ENCODE measurements around the gene DSE. TPM values are rescaled to one million over a fixed set of nuclear protein-coding genes. Genes with fewer than 3 reads are reported as not detected.

Gene DSE
- total and polyA plus RNA-seq, 9 donors: 23.1 to 61.6 (median 40.6) TPM

GRCh38 chr6:116438590-116439448, 68.1 kb downstream of the DSE start:
- Histone ChIP-seq H3K27me3 (no peaks in the 10 kb centered on the region), H3K4me3 (no peak overlapping the region), H3K9me3 (no peaks in the 10 kb centered on the region), H3K36me3 (peaks cover 2% of the 10 kb centered on the region), H3K27ac (no peak overlapping the region), H3K4me1 (ENCODE audit: insufficient read depth) (peaks cover 4% of the 10 kb centered on the region)
- no peak for DNase-seq
- 26 to 30% (median 27%) methylated on average over 6 of the region's 6 CpGs for WGBS, 3 donors
- intact Hi-C loops (cut with DNase I): no loop called here
- no peak for TF ChIP-seq EP300 (IDR thresholded peaks at IDR 0.05)
- no peak for TF ChIP-seq POLR2A (IDR thresholded peaks at IDR 0.05)
- TF ChIP-seq CTCF (IDR thresholded peaks at IDR 0.05): no peak

DNA sequence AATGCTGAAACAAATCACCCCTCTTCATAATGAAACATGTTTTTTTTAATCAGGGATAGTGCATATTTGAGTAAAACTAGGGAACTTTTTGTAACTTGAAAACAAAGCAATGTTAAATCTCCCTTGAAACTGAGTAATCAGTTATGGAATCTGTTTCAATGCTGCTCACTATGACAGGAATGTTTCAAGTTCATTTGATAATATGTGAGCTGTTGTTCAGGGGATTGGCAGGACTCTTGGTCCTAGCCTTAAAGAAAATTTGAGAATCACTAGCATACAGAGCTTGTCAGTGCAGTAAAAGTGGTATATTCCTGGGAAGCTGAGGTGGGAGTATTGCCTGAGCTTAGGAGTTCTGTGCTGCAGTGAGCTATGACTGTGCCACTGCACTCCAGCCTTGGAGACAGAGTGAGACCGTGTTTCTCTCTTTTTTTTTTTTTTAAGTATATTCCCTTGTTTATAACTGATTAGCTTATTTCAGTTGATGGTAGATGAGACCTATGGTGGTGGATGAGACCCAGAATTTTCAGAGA, 68.8 kb downstream of the DSE start:
- intact Hi-C loops (cut with DNase I): loop anchor here in 1 of 4 donors (10.0 kb wide), 2 partner anchors 55 to 155 kb away; no protein-coding TSS in a partner anchor
- Histone ChIP-seq H3K4me1 (ENCODE audit: insufficient read depth) (peaks cover 6% of the 10 kb centered on the region), H3K27me3 (no peaks in the 10 kb centered on the region), H3K9me3 (no peaks in the 10 kb centered on the region), H3K36me3 (peaks cover 2% of the 10 kb centered on the region), H3K27ac (no peak overlapping the region), H3K4me3 (no peak overlapping the region)
- no peak for TF ChIP-seq CTCF (IDR thresholded peaks at IDR 0.05)
- TF ChIP-seq POLR2A (IDR thresholded peaks at IDR 0.05): no peak
- TF ChIP-seq EP300 (IDR thresholded peaks at IDR 0.05): no peak
- WGBS, 3 donors: 11 to 31% (median 16%) methylated on average over 1 of the region's 1 CpG
- no peak for DNase-seq

DNA sequence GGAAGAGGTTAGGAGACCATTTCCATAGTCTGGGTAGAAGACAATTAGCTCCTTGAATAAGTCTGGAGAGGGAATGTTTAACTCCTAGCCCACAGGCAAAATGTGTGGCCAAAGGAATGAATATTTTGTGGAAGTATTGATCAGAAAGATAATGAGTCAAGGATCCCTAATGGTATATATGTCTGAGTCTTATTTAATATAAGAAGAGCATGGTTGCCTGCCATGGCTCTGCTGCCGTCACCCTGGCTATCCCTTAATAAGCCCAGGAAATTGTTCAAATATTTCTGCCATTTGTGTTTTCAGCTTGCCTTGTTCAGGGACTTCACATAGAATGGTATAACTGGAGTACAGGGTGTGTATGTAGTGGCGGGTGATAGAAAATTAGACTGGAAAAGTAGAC, 72.4 kb downstream of the DSE start:
- no peak overlapping the region for H3K27ac ChIP-seq
- no peak for DNase-seq
- no peaks in the 10 kb centered on the region for H3K27me3 ChIP-seq
- H3K4me3 ChIP-seq: no peak overlapping the region
- intact Hi-C loops (cut with DNase I): loop anchor here in 1 of 4 donors (10.0 kb wide), 2 partner anchors 58 to 158 kb away; no protein-coding TSS in a partner anchor
- TF ChIP-seq CTCF (IDR thresholded peaks at IDR 0.05) (no peak), POLR2A (IDR thresholded peaks at IDR 0.05) (no peak), EP300 (IDR thresholded peaks at IDR 0.05) (no peak)
- H3K36me3 ChIP-seq: no peaks in the 10 kb centered on the region
- no peaks in the 10 kb centered on the region for H3K9me3 ChIP-seq
- H3K4me1 ChIP-seq (ENCODE audit: insufficient read depth): peaks cover 6% of the 10 kb centered on the region
- 26 to 40% (median 30%) methylated on average over 2 of the region's 2 CpGs for WGBS, 3 donors

DNA sequence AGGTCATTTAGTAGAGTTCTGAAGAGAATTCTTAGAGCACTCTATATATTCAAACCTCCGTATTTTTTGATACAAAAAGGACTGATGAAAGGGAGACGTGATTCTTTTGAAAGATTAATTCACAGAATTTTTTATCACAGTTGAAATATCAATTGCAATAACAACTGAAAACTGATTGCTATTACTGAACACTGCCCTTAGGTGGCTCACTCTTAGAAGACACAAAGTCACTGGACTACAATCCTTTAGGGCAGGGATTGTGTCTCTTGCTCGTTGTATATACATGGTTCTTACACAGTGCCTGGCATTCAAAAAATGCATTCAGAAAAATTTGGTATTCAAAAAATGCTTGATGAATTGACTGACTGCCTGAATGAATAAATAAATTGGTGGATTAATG, 73.3 kb downstream of the DSE start:
- no peaks in the 10 kb centered on the region for H3K27me3 ChIP-seq
- H3K4me1 ChIP-seq (ENCODE audit: insufficient read depth): peaks cover 6% of the 10 kb centered on the region
- no peak overlapping the region for H3K4me3 ChIP-seq
- H3K27ac ChIP-seq: no peak overlapping the region
- H3K36me3 ChIP-seq: no peaks in the 10 kb centered on the region
- 34 to 56% (median 46%) methylated on average over 3 of the region's 3 CpGs for WGBS, 3 donors
- TF ChIP-seq CTCF (IDR thresholded peaks at IDR 0.05) (peak in 2 of 3 donors; percentile 12 to 17), POLR2A (IDR thresholded peaks at IDR 0.05) (no peak)
- no peaks in the 10 kb centered on the region for H3K9me3 ChIP-seq
- no peak for DNase-seq
- intact Hi-C loops (cut with DNase I): loop anchor here in 1 of 4 donors (10.0 kb wide), 2 partner anchors 59 to 159 kb away; no protein-coding TSS in a partner anchor
